GM19463 (cell line): ENCODE measurements around the gene ADAMTS12.
A peak's percentile ranks its signal among the peaks of the same experiment; 100 is the strongest.

Experiments
- ATAC-seq: cut with Tn5 transposase; IDR thresholded peaks from one replicate; pipeline ENCODE4 v1.9.1; 2021; ENCODE audit warnings: mild to moderate bottlenecking, moderate library complexity; ENCODE audit not compliant: unreplicated experiment

Gene ADAMTS12

DNA sequence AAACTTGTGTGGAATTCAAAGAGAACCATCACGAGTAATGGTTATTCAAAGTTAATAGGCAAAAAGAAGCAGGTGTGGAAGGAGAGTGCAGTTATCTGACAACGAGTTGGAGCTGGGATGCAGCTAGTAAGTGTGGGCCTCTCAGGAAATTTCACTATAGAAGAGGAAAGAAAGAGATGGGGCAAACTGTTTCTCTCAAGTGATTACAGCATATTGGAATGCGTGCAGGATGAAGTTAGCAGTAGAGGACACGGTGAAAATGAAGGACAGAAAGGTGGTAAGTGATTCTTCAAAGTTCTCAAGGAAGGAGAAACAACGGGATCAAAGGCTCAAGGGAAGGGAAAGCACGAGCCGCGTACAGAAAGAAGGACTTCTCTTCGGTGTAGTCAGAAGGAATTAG is 84.0 kb downstream of the ADAMTS12 start:
- no peak for ATAC-seq

DNA sequence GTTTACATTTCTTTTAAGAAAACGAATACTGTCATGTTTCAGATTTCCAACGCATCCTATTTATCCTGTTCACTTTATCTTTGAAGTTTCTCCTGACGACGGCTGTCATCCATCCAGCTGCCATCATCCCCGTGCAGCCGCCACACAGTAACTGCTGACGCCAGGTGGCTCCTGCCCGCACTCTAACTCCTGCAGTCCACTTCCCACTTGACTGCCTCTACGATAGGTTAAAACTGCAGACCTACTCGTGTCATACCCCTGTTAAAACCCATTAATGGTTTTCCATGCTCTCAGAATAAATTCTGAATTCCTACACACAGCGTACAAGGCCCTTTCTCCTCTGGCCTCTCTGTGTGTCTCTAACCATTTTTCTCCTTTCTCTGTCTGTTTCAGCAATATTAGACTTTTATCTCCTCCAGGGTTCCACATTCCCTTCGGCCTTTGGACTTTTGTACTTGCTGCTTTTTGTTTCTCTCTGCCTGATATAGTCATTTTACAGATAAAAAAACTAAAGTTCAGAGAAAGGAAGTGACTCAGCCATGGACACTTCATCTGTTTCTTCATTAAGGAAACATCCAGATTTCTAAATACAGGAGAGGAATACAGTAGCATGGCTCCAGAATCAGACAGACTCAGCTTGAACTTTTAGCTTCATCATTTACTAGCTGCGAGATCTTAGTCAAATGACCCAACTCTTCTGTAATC is 84.9 kb downstream of the ADAMTS12 start:
- no peak for ATAC-seq

DNA sequence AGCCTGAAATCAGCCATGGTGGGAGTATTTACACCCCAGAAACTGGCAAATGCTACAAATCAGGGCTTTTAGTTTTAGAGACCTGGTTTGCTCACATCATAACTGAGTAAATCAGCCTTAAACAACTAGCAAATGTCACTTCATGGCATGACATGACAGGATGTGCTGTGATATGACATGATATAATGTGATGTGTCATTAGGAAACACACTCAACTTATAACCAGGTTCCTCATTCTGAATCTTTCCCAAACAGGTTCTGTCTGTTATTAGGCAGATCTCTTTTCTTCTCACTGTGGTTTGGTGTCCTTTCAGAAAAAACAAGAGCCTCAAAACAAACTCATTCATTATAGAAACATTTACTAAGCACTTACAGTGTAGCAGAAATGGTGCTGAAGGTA is 90.5 kb downstream of the ADAMTS12 start:
- no peak for ATAC-seq

DNA sequence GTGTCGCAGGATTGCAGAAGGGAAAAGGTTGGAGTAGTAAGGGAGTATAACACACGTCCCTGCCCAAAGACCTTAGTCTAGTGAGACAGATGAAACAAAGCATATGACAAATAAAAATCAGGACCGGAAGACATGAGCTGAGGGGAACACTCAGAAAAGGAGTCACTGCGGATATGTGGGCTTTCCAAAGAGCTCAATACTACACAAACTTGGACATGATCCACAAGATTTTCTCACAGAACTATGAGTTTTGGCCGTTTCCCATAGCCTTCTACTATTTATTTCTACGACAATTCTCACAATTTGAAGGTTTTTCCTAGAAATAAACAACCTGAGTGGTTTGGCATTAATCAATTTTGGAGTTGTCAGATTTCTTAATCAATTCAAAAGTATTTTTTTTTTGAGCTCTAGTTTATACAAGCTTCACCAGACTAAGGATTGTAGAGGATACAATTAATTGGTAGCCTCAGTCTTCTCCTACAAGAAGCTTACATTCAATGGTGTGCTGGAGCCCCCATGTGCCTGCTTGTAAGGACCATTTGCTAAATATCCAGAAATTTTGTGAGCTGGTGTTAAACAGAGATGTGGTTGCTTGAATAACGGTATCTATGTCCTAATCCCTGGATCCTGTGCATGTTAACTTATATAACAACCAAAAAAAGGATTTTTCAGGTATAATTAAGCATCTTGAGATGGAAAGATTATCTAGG is 91.4 kb downstream of the ADAMTS12 start:
- ATAC-seq, result no peak

DNA sequence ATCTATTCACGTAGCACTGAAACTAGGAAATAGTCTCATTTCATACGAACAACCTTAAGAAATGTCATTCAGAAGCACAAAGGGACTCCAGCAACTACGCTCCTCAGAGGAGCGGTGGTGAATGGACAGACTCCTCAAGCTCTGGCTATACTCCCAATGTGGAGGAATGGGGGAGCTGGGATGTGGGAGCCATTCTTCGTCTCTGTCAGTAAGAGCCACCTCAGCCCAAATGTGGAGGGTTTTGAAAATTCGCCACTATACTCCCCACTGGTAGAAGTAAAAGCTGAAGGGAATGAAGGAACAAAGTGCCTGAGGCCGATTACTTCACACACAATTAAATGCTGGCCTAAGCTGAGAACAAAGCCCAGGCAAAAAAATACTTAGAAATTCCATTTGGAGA is 96.3 kb downstream of the ADAMTS12 start:
- ATAC-seq, result no peak

DNA sequence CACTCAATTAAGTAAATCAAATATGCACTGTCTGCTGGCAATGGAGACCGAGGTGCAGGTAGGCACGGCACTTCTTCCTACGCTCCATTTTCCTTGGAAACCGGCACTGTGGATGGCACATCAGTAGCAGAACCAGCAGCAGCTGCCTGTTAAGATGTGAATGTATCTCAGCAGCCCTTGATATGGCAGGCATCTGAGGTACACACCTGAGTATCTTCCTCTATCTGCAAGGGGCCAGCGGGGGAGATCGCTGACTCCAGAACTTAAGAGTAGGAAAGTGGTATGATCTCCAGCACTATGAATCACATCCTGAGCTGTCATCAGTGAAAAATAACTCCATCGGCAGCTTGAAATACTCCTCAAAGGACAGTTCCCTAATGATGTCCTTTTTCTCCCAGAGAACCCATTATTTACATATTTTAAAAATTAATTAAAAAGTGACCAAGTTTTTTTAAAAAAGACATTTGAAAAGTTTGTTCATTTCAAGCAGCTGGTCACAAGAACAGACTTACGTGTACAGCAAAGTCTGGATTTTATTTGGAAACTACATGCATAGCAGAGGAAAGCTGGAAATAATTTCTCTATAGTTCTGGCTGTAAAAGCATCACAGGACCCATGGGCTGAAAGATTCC is 97.1 kb downstream of the ADAMTS12 start:
- no peak for ATAC-seq

DNA sequence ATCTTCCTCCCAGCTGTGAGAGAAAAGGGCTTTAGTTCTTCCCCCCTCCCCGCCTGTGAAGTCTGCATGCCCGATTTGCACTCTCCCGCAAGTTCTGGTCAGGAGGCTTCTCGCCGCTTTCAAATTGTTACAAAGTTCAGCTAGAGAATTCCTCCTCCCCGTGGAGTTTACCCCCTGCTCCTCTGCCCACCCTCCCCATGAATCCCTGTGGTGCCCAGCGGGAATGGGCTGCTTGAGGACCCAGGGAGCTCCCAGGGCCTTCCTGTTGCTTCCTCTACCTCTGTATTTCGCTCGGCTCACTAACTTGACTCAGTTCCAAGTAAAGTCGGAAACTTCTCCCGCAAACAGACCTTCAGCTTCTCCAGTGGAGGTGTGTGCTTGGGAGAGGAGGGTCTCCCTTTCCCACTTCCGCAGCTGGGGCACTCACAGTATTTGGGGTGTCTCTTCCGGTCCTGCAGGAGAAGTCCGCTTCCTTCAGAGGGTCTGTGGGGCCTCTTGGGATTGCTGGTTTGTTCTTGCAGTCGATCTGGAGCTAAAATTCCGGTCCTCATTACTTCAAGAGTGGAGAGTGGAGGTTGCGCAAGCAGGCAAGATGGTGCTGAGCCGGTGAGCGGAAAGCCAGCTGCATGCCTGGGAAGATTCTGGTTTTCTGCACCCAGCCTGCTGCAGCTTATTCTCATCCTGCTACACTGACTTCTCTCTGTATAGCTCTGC is 97.8 kb downstream of the ADAMTS12 start:
- no peak for ATAC-seq

DNA sequence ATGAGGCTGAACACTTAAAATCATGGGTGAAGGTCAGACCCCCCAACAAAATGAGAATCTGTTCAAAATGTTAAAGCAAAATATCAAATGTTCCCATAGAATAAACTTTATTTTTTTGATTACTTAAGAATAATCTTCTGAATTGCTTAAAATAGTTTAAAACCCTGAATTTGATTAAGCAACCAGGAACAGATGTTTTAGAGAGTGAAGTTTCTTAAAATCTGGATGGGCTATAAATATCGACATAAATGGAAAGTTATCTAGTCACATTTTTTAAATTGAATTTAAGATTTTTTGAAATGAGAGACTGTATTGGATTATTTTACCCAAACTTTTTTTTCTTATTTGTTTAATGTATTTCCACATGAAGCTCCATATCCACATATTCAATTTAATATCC is 98.5 kb downstream of the ADAMTS12 start:
- ATAC-seq, result no peak

DNA sequence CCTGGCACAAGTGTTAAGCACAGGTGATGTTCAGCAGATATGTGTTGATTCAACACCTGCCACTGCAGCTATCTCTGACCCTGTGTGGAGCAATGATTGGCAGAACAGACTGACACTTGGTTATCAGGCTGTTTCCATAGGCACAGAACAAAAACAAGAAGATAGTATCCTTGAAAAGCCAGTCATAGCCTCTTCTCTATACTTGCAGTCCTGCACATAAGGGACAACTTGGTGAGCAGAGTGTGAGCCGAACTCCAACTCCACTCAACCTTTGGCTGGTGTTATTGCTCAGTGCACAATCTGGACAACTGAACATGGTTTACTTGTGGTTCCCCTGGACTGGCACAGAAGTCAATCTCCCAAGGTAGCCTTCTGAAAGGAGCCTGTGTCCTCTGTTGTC is 99.2 kb downstream of the ADAMTS12 start:
- ATAC-seq, result no peak

DNA sequence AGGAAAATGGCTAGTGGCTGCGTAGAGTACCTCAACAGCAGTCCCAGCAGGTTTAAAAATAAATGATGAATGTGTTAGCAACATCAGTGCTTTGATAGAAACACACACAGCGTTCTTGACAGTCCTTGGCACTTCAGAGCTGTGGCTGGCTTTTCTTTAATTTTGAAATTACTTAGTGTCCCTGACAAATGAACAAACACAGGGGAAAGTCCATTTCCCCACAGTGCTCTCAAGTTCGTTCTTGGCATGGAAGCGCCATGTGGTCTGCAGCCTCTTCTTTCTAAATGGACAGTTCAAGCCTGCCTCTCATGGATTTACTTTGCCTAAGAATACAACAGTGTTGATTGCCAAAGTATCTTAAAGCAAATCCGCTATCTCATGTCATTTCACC is 102.2 kb downstream of the ADAMTS12 start:
- no peak for ATAC-seq

DNA sequence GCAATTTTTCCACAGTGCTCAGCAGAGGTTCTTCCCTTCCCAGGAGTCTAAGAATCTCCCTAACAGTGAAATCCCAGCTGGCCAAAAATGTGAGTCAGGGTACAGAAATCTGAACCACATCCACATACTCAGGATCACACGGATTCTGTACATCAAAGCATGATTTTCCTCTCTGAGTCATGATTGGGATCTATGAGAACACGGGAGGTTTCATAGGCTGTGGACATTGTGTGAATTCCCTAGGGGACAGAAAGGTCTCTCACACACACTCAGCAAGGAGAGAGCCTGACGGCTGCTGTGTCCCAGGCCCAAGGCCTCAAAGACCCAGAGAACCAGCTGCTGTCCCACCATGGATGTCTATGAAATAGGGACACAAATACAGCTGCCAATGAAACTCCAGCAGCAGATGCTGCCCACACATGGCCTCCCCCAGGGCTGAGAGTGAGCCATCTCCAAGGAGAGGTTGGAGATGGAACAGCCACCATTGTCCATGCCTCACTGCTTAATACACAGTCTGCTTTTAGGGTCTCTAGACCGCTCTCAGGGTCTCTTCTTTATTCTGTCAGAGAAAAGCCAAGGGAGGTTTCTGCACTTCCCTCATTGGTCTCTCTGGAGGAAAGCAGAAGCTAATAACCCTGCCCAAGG is 102.7 kb downstream of the ADAMTS12 start:
- ATAC-seq, result no peak

DNA sequence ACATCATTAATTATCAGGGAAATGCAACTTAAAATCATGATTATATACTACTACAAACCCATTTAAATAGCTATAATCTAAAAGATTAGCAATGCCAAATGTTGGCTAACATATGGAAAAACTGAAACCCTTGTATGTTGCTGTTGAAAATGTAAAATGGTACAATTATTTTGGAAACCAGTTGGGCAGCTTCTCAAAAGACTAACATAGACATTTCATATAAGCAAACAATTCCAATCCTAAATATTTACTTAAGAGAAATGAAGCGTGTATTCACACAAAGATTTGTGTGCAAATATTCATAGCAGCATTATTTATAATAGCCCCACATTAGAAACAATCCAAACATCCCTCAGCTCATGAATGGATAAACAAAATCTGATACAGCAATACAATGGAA is 106.2 kb downstream of the ADAMTS12 start:
- ATAC-seq, result no peak

DNA sequence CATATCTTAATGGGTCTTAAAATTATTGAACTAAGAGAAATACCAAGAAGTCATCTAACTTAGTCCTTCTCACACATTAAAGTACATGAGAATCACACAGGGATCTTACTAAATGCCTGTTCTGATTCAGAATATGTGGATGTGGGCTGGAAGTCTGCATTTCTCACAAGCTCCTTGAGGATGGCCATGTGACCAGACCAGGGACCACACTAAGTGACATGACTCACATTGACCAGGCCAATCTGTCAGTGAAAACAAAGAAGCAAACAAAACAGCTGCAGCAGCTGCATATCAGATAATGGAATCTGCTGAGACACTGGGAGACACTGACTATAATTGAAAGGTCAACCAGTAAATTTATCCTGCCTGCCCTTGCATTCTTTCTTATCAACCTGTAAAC is 110.5 kb downstream of the ADAMTS12 start:
- peak; percentile 77 for ATAC-seq

DNA sequence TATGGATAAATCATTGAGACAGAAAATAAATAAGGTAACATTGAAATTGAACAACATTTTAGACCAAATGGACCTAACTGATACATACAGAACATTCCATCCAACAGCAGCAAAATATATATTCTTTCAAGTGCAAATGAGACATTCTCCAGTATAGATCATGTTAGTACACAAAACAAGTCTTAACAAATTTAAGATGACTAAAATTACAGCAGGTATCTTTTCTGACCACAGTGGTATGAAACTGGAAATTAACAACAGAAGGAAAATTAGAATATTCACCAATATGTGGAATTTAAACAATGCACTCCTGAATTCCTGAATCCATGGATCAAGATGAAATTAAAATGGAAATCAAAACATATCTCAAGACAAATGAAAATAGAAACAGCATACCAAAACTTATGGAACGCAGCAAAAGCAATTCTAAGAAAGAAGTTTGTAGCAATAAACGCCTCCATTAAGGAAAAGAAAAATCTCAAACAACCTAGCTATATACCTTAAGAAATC is 115.6 kb downstream of the ADAMTS12 start:
- ATAC-seq, result no peak

DNA sequence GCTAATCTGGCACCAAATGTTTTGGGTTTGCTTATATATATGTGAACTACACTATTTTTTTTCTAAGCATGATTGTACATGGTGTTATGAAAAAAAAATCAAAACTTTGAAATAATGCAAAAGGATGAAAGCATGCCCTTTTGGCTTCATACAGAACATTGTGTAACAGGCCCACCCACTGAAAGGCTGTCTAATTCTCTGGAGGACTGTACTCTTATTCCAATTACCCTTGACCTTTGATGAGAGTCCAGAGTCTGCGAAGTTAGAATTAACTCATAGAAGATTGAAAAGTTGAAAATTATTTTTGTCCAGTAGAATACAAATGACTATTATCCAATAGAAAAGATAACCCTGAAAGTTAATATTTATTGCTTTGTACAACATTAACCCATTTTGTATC is 117.4 kb downstream of the ADAMTS12 start:
- no peak for ATAC-seq

DNA sequence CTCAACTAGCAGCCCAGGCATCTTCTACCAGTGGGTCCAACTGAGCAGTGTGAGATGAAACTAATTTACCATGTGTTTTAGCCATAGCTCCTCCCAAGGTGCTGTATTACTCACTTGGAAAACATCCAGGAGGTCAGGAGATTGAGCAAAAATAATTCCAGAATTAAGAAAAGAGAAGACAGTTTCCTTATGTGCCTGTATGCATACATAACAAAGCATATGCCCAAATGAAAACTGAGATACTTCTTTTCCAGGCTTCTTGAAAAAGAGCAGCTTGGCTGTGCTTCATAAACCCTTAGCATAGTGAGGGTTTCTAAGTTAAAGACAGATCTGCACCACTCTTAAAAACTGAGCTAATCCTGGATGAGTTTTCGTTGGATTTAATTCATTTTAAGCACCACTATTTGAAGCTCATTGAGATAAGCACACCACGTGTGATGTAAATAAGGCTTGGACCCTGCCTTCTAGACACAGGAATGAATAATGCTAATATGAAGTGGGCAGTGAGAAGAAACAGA is 119.4 kb downstream of the ADAMTS12 start:
- no peak for ATAC-seq

DNA sequence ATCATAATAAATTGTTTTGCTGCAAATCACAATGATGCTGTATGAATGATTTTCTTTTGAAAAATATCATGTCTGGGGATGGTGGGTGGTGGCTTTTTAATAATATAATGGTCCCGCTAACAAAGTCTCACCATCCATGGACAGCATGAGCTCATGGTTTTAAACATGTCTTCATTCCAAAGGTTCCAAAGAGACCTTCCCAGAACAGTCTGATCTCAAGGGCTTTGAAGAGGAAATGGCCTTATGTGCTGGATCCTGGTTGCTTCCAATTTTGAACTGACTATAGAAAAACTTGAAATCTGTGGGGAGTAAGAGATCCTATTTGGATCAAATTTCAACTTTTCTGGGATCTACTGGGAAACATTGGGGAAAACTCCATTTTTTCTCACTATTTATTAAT is 121.8 kb downstream of the ADAMTS12 start:
- ATAC-seq, result no peak

DNA sequence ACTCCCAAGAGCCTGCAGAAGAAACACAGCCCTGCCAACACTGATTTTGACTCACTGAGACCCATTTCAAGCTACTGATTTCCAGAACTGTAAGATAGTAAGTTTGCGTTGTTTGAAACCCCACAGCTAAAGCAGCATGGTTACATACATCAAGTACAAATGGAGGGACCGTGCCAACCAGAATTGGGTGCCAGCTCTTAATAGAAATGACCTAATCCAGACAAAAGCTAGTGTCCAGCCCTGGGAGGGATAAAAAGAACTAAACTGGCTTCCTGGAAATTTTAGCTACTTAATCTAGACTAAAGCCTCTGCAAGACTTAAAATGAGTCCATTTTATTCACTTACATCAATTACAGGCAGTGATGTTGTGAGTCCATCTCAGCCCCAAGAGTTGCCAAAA is 122.6 kb downstream of the ADAMTS12 start:
- ATAC-seq, result no peak

DNA sequence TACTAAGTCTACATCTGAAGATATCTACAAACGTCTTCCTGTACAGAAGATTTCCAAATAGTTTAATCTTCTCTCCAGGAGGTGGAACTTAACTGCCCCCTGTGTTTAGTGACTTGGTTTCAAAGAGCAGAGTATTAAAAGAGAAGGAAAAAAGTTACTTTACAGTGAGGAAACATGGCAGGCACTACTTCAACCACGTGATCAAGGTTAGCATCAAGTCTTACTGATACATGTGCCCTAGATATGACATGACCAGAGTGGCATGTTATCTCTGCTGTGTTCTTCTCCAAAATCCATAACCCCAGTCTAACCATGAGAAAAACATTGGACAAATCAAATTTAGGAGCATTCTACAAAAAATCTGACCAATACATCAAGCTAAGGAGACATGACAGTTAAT is 125.8 kb downstream of the ADAMTS12 start:
- ATAC-seq, result no peak

DNA sequence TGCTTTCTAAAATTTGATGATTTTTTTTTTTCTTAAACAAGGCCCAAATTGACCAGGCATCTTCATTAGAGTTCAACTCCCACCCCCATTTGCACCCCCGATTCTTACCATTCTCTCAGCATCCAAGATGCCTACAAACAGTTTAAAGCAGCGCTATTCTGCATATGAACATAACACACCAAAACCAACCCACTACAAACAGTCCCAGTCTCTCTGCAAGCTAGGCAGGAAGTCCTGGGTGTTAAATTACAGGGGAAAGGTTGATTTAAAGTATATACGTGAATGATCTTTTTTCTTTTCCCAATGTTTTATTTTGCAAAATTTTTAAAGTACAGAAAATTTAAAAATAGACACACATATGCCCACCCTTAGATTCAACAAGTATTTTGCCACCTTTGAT is 127.0 kb downstream of the ADAMTS12 start:
- ATAC-seq, result no peak

DNA sequence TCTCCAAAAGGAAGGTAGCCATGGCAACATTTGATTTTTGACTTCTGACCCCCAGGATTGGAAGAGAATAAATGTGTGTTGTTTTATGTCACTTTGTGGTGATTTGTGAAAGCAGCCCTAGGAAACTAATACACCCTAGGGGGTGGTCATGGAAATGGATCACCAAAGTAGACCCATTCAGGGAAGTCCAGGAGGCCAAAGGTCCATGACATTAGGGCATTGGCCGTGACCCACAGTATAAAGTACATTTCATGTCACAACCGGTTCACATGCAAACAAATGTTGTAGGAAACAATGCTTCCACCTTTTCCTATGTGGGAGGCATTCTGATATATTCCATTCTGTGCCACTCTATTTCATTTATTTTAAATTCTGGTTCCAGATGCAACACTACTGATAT is 128.4 kb downstream of the ADAMTS12 start:
- no peak for ATAC-seq
